HepG2 (cell line): ENCODE measurements around the gene CYB5A. TPM values are rescaled to one million over a fixed set of nuclear protein-coding genes. Genes with fewer than 3 reads are reported as not detected.
A peak's percentile ranks its signal among the peaks of the same experiment; 100 is the strongest.

Experiments used
- FOSL1 ChIP-seq: sonication (generic); formaldehyde crosslinking; IDR thresholded peaks from 2 replicates; pipeline ENCODE4 v1.9.0; 2021; ENCODE audit warnings: missing genetic modification reagents, borderline replicate concordance
- HOXA7 ChIP-seq: sonication (generic); formaldehyde crosslinking; IDR thresholded peaks from 2 replicates; pipeline ENCODE4 v1.8.1; 2022; ENCODE audit warnings: mild to moderate bottlenecking, missing genetic modification reagents, moderate library complexity
- HOXA9 ChIP-seq: sonication (generic); formaldehyde crosslinking; IDR thresholded peaks from 2 replicates; pipeline ENCODE4 v1.8.1; 2022; ENCODE audit warnings: missing genetic modification reagents, mild to moderate bottlenecking, moderate library complexity, borderline replicate concordance
- MAFK ChIP-seq, 2 experiments: IDR thresholded peaks in 1 of 2; conservative IDR thresholded peaks in 1 of 2; 2 replicates each; pipeline ENCODE4 v1.6.1; 2011; ENCODE audit warnings: improper control_type of control experiment in 2 of 2, low read length in 2 of 2
- NCOA5 ChIP-seq: sonication (generic); formaldehyde crosslinking; IDR thresholded peaks from 2 replicates; pipeline ENCODE4 v1.4.0; 2020; ENCODE audit warnings: missing genetic modification reagents
- SALL1 ChIP-seq: sonication (generic); formaldehyde crosslinking; IDR thresholded peaks from 2 replicates; pipeline ENCODE4 v1.8.0; 2022; ENCODE audit warnings: mild to moderate bottlenecking, missing genetic modification reagents
- SMAD1 ChIP-seq: sonication (generic); formaldehyde crosslinking; IDR thresholded peaks from 2 replicates; pipeline ENCODE4 v1.4.0; 2020; ENCODE audit warnings: missing genetic modification reagents, low read depth, mild to moderate bottlenecking, borderline replicate concordance
- ZC3H13 ChIP-seq: sonication (generic); formaldehyde crosslinking; IDR thresholded peaks from 2 replicates; pipeline ENCODE4 v1.8.1; 2023; ENCODE audit warnings: mild to moderate bottlenecking, missing genetic modification reagents, moderate library complexity
- ZFP36L2 ChIP-seq: sonication (generic); formaldehyde crosslinking; IDR thresholded peaks from 2 replicates; pipeline ENCODE4 v1.4.0; 2020; ENCODE audit warnings: missing genetic modification reagents
- ZKSCAN8 ChIP-seq: IDR thresholded peaks from 2 replicates; pipeline ENCODE4 v1.6.1; 2016; ENCODE audit warnings: borderline replicate concordance, missing genetic modification reagents, missing compliant biosample characterization
- ZNF382 ChIP-seq: sonication (generic); formaldehyde crosslinking; IDR thresholded peaks from 2 replicates; pipeline ENCODE4 v1.5.0; 2020; ENCODE audit warnings: missing genetic modification reagents, mild to moderate bottlenecking, borderline replicate concordance
- ZNF407 ChIP-seq: sonication (generic); formaldehyde crosslinking; IDR thresholded peaks from one replicate; pipeline ENCODE4 v1.5.1; 2020; ENCODE audit warnings: mild to moderate bottlenecking, missing genetic modification reagents; ENCODE audit errors: not compliant biosample characterization
- ZNF639 ChIP-seq: conservative IDR thresholded peaks from 2 replicates; pipeline ENCODE4 v1.6.1; 2018; ENCODE audit warnings: missing genetic modification reagents
- ZNF687 ChIP-seq: sonication (generic); formaldehyde crosslinking; IDR thresholded peaks from 2 replicates; pipeline ENCODE4 v1.5.1; 2020; ENCODE audit warnings: mild to moderate bottlenecking, missing genetic modification reagents, moderate library complexity
- ZNF713 ChIP-seq: sonication (generic); formaldehyde crosslinking; IDR thresholded peaks from 2 replicates; pipeline ENCODE4 v1.4.0; 2020; ENCODE audit warnings: mild to moderate bottlenecking, missing genetic modification reagents
- polyA plus RNA-seq, 8 experiments: library from polyadenylated mRNA; depleted of rRNA in 3 of 8; stranded (reverse) in 7 of 8; unstranded in 1 of 8; fragments of >200 nt; fragmentation: Illumina TruSeq in 4 of 8; extraction: Trizol in 4 of 8; gene quantifications; 2 replicates each; pipeline versions ENCODE4 v1.2.1 to v1.2.3, GENCODE V29; 2011 to 2016; ENCODE audit warnings: low read depth in 4 of 8, missing spikeins in 1 of 8, mixed read lengths in 1 of 8; ENCODE audit not compliant: insufficient read depth in 1 of 8
- total RNA-seq, 5 experiments: library from RNA; depleted of rRNA; stranded (reverse); fragments of >200 nt; fragmentation: Illumina TruSeq; extraction: Trizol; gene quantifications; 2 replicates each; pipeline ENCODE4 v1.2.3, GENCODE V29; 2016; ENCODE audit warnings: low read depth in 1 of 5

Gene CYB5A
- total and polyA plus RNA-seq, 2 of the 13 experiments (the other 11 are each of a cell fraction or from before 2014, with no cell fraction given), result 215 to 356 TPM

- TF ChIP-seq ZNF407 (CRISPR knock-in tag) (no peak), MAFK (conservative IDR thresholded peaks at IDR 0.05 in 1 of 2, IDR thresholded peaks at IDR 0.05 in 1 of 2; ENCODE audit: low read length in 2 of 2) (no peak), SMAD1 (CRISPR knock-in tag) (no peak), ZFP36L2 (CRISPR knock-in tag) (no peak), ZNF687 (peak; percentile 95), HOXA9 (CRISPR knock-in tag) (no peak), SALL1 (peak; percentile 48; the same call in 1 of the 2 replicates), ZNF382 (CRISPR knock-in tag) (no peak), ZNF713 (CRISPR knock-in tag) (no peak), HOXA7 (CRISPR knock-in tag) (no peak), FOSL1 (no peak), ZNF639 (CRISPR knock-in tag) (no peak), ZC3H13 (CRISPR knock-in tag) (no peak), ZKSCAN8 (CRISPR knock-in tag) (0 out of 2 replicates have a peak, but pooled peaks have one; percentile 20), NCOA5 (CRISPR knock-in tag) (no peak)
Measured at GRCh38 chr18:74281980-74282754, 9.6 kb downstream of the CYB5A start (continued).
